Mucosa of gallbladder (tissue), 1 donor: ENCODE data around the gene PFN1. TPM values are rescaled to one million over a fixed set of nuclear protein-coding genes. Genes with fewer than 3 reads are reported as not detected.

Source experiments
- DNase-seq: peaks from one replicate; pipeline ENCODE4 v3.0.0-alpha.2; 2020; ENCODE audit warnings: low spot score
- total RNA-seq: library from RNA; stranded (reverse); gene quantifications from one replicate; pipeline ENCODE4 v1.2.1, GENCODE V29; 2021
- donor health status: DM: no; HTN: no; CAD: no.

The PFN1 gene
- 484 TPM for total RNA-seq

GRCh38 chr17:4948166-4948930 lies at the start of gene PFN1:
TSS of gene PFN1 (minus strand) at chr17:4948530. CDS start at chr17:4948394, 136 bp downstream.
- peak; percentile 94 for DNase-seq

- peak; percentile 94 for DNase-seq
Measured at GRCh38 chr17:4997302-4998026, 49.1 kb upstream of the PFN1 start, which contains the start of the genes INCA1 and KIF1C. TSS of gene INCA1 (minus strand) at chr17:4997522. CDS start at chr17:4994437, 3,085 bp downstream. TSS of gene KIF1C (plus strand) at chr17:4997950. CDS start at chr17:5000247, 2,297 bp downstream.

- DNase-seq = no peak
Measured at GRCh38 chr17:4994081-4994595, 45.8 kb upstream of the PFN1 start.

GRCh38 chr17:4987767-4988567 lies 39.6 kb upstream of the PFN1 start:
- no peak for DNase-seq

- DNase-seq = peak; percentile 81
Measured at GRCh38 chr17:4986951-4987766, 38.8 kb upstream of the PFN1 start, which contains the start of gene CAMTA2. TSS of gene CAMTA2 (minus strand) at chr17:4987675. CDS start at chr17:4986222, 1,453 bp downstream.

- no peak for DNase-seq
Measured at GRCh38 chr17:4986403-4986802, 38.1 kb upstream of the PFN1 start.

GRCh38 chr17:4982305-4982704 lies 34.0 kb upstream of the PFN1 start:
- no peak for DNase-seq

- DNase-seq = no peak
Measured at GRCh38 chr17:4980644-4981216, 32.4 kb upstream of the PFN1 start.

- DNase-seq = no peak
Measured at GRCh38 chr17:4978726-4979125, 30.4 kb upstream of the PFN1 start.

- DNase-seq = no peak
Measured at GRCh38 chr17:4974115-4974670, 25.9 kb upstream of the PFN1 start.

- DNase-seq = no peak
Measured at GRCh38 chr17:4973256-4974114, 25.2 kb upstream of the PFN1 start.

- no peak for DNase-seq
Measured at GRCh38 chr17:4972752-4973151, 24.4 kb upstream of the PFN1 start.

- DNase-seq = no peak
Measured at GRCh38 chr17:4972322-4972721, 24.0 kb upstream of the PFN1 start.

GRCh38 chr17:4971826-4972225 lies 23.5 kb upstream of the PFN1 start:
- DNase-seq = no peak

- DNase-seq = no peak
Measured at GRCh38 chr17:4970273-4970672, 21.9 kb upstream of the PFN1 start.

GRCh38 chr17:4969551-4970173 lies 21.3 kb upstream of the PFN1 start:
- no peak for DNase-seq

- DNase-seq = no peak
Measured at GRCh38 chr17:4969047-4969550, 20.8 kb upstream of the PFN1 start.

- no peak for DNase-seq
Measured at GRCh38 chr17:4968486-4969046, 20.2 kb upstream of the PFN1 start.
